H1 (cell line): ENCODE measurements around the gene POLD4. TPM values are rescaled to one million over a fixed set of nuclear protein-coding genes. Genes with fewer than 3 reads are reported as not detected.

Source experiments
- CTCF ChIA-PET: fragments of 300-600 bp; sonication (Branson Sonifier 250); formaldehyde crosslinking; loops from one replicate; lab custom pipeline; 2021; ENCODE audit not compliant: partially characterized antibody; lab: Charles Lee
- POLR2A ChIA-PET: fragments of 300-600 bp; sonication (Branson Sonifier 250); formaldehyde crosslinking; loops from one replicate; lab custom pipeline; 2021; ENCODE audit warnings: inconsistent platforms; ENCODE audit not compliant: partially characterized antibody; lab: Charles Lee
- DNase-seq, 2 experiments: peaks; one replicate each; pipeline versions ENCODE4 v3.0.0 to v3.0.0-alpha.2; 2010 to 2022; ENCODE audit warnings: low spot score in 2 of 2, low read depth in 1 of 2, mixed read lengths in 1 of 2
- FAIRE-seq: peaks from 2 replicates; lab custom pipeline; 2011; peaks lifted over from hg19 to GRCh38; lab: Jason Lieb, UNC
- H2AFZ ChIP-seq: 2 replicates; pipeline ENCODE4 v1.8.1; 2012; ENCODE audit warnings: low read length, inconsistent platforms
- H2AK5ac ChIP-seq: 2 replicates; pipeline ENCODE4 v1.6.1; 2013; ENCODE audit warnings: low read depth, low read length
- H2BK120ac ChIP-seq: replicated peaks from 2 replicates; pipeline ENCODE3; 2013; ENCODE audit warnings: low read depth, low read length, inconsistent platforms
- H2BK12ac ChIP-seq: 2 replicates; pipeline ENCODE4 v1.6.1; 2013; ENCODE audit warnings: low read depth, low read length
- H2BK15ac ChIP-seq: 2 replicates; pipeline ENCODE4 v1.6.1; 2013; ENCODE audit warnings: low read length
- H2BK20ac ChIP-seq: 2 replicates; pipeline ENCODE4 v1.6.1; 2013; ENCODE audit warnings: low read length
- H2BK5ac ChIP-seq: 2 replicates; pipeline ENCODE4 v1.6.1; 2013; ENCODE audit warnings: low read depth, low read length
- H3K14ac ChIP-seq: 2 replicates; pipeline ENCODE4 v1.6.1; 2013; ENCODE audit warnings: inconsistent platforms; ENCODE audit not compliant: insufficient read length
- H3K18ac ChIP-seq: 2 replicates; pipeline ENCODE4 v1.6.1; 2013; ENCODE audit warnings: low read length; ENCODE audit errors: extremely low read depth
- H3K23ac ChIP-seq: 2 replicates; pipeline ENCODE4 v1.6.1; 2013; ENCODE audit warnings: inconsistent platforms; ENCODE audit not compliant: insufficient read length
- H3K23me2 ChIP-seq: 2 replicates; pipeline ENCODE4 v1.6.1; 2013; ENCODE audit warnings: low read depth, low read length
- H3K27ac ChIP-seq: 2 replicates; pipeline ENCODE4 v1.6.1; 2011; ENCODE audit warnings: low read depth, low read length, inconsistent platforms
- H3K27me3 ChIP-seq, 4 experiments: replicated peaks in 1 of 4; 1 replicate in 1 of 4; 2 replicates in 3 of 4; pipeline versions ENCODE4 v1.6.1 to v1.8.1; 2011 to 2013; ENCODE audit warnings: low read length in 3 of 4, mild to moderate bottlenecking in 3 of 4, inconsistent platforms in 2 of 4, mixed read lengths in 2 of 4, moderate library complexity in 1 of 4; ENCODE audit not compliant: control insufficient read depth in 3 of 4, insufficient read depth in 3 of 4; ENCODE audit errors: extremely low read depth in 1 of 4
- H3K36me3 ChIP-seq, 4 experiments: 2 replicates each; pipeline versions ENCODE4 v1.6.1 to v1.8.1; 2011 to 2013; ENCODE audit warnings: mild to moderate bottlenecking in 4 of 4, low read length in 3 of 4, moderate library complexity in 2 of 4, control low read depth in 1 of 4, inconsistent platforms in 1 of 4; ENCODE audit not compliant: insufficient read depth in 4 of 4, control insufficient read depth in 2 of 4
- H3K4ac ChIP-seq: replicated peaks from 2 replicates; pipeline ENCODE3; 2013; ENCODE audit warnings: low read length, low read depth, mixed read lengths, inconsistent platforms; ENCODE audit not compliant: insufficient read length
- H3K4me1 ChIP-seq, 4 experiments: replicated peaks in 1 of 4; 1 replicate in 1 of 4; 2 replicates in 3 of 4; pipeline versions ENCODE4 v1.6.1 to v1.8.1; 2011 to 2013; ENCODE audit warnings: low read length in 3 of 4, inconsistent platforms in 2 of 4, mixed read lengths in 1 of 4; ENCODE audit not compliant: insufficient read depth in 4 of 4, control insufficient read depth in 3 of 4
- H3K4me2 ChIP-seq, 2 experiments: 2 replicates each; pipeline versions ENCODE4 v1.6.1 to v1.8.1; 2011 to 2013; ENCODE audit warnings: low read depth in 2 of 2, low read length in 2 of 2, control low read depth in 1 of 2, inconsistent platforms in 1 of 2, mild to moderate bottlenecking in 1 of 2; ENCODE audit not compliant: insufficient read depth in 1 of 2
- H3K4me3 ChIP-seq, 4 experiments: fragments of 200-600, 300-600 bp in 1 of 4; sonication (generic), shearing (Covaris generic), sonication (Bioruptor Twin) in 1 of 4; 2 replicates each; pipeline versions ENCODE4 v1.5.1 to v1.8.1; 2011 to 2016; ENCODE audit warnings: low read length in 4 of 4, low read depth in 3 of 4, control low read depth in 2 of 4, inconsistent platforms in 2 of 4, mild to moderate bottlenecking in 2 of 4, mixed read lengths in 1 of 4, moderate library complexity in 1 of 4; ENCODE audit not compliant: insufficient read depth in 2 of 4; ENCODE audit errors: extremely low read depth in 1 of 4
- H3K56ac ChIP-seq: replicated peaks from 2 replicates; pipeline ENCODE3; 2013; ENCODE audit warnings: low read depth, mild to moderate bottlenecking, mixed read lengths, low read length, inconsistent platforms; ENCODE audit not compliant: insufficient read length
- H3K79me1 ChIP-seq: 2 replicates; pipeline ENCODE4 v1.6.1; 2013; ENCODE audit warnings: low read depth, low read length, control low read depth
- H3K79me2 ChIP-seq, 2 experiments: 2 replicates each; pipeline versions ENCODE4 v1.6.1 to v1.8.1; 2012 to 2013; ENCODE audit warnings: low read length in 2 of 2, mild to moderate bottlenecking in 2 of 2, inconsistent platforms in 1 of 2; ENCODE audit not compliant: insufficient read depth in 2 of 2, control insufficient read depth in 1 of 2
- H3K9ac ChIP-seq, 4 experiments: replicated peaks in 1 of 4; 1 replicate in 1 of 4; 2 replicates in 3 of 4; pipeline versions ENCODE4 v1.6.1 to v1.8.1; 2011 to 2013; ENCODE audit warnings: low read depth in 3 of 4, low read length in 3 of 4, control low read depth in 2 of 4, mild to moderate bottlenecking in 2 of 4, moderate library complexity in 2 of 4, inconsistent platforms in 1 of 4; ENCODE audit errors: extremely low read depth in 1 of 4
- H3K9me3 ChIP-seq, 2 experiments: 2 replicates each; pipeline versions ENCODE4 v1.6.1 to v1.8.1; 2012 to 2013; ENCODE audit warnings: mild to moderate bottlenecking in 2 of 2, moderate library complexity in 2 of 2, control low read depth in 1 of 2, inconsistent platforms in 1 of 2, low read depth in 1 of 2, low read length in 1 of 2, mixed read lengths in 1 of 2; ENCODE audit not compliant: insufficient read depth in 2 of 2
- H4K20me1 ChIP-seq, 2 experiments: replicated peaks in 1 of 2; 2 replicates each; pipeline versions ENCODE3 to v1.8.1; 2011 to 2013; ENCODE audit warnings: inconsistent platforms in 2 of 2, low read length in 2 of 2, mild to moderate bottlenecking in 1 of 2; ENCODE audit not compliant: insufficient read depth in 2 of 2, control insufficient read depth in 1 of 2
- H4K5ac ChIP-seq: 2 replicates; pipeline ENCODE4 v1.6.1; 2013; ENCODE audit warnings: low read length, low read depth, mixed read lengths, inconsistent platforms; ENCODE audit not compliant: insufficient read length
- H4K8ac ChIP-seq: 2 replicates; pipeline ENCODE4 v1.8.0; 2013; ENCODE audit warnings: mild to moderate bottlenecking, moderate library complexity, low read length, inconsistent platforms; ENCODE audit not compliant: insufficient read depth; ENCODE audit errors: extremely low read depth
- H4K91ac ChIP-seq: replicated peaks from 2 replicates; pipeline ENCODE3; 2013; ENCODE audit warnings: low read length, mixed read lengths, inconsistent platforms; ENCODE audit not compliant: insufficient read length
- CREB1 ChIP-seq: IDR thresholded peaks from 2 replicates; pipeline ENCODE4 v1.6.1; 2012; ENCODE audit warnings: inconsistent platforms
- RAD21 ChIP-seq, 2 experiments: IDR thresholded peaks in 1 of 2; conservative IDR thresholded peaks in 1 of 2; 2 replicates each; pipeline ENCODE4 v1.6.1; 2011; ENCODE audit warnings: low read depth in 2 of 2, low read length in 2 of 2, improper control_type of control experiment in 1 of 2, inconsistent platforms in 1 of 2, mild to moderate bottlenecking in 1 of 2, moderate library complexity in 1 of 2
- RBBP5 ChIP-seq: IDR thresholded peaks from 2 replicates; pipeline ENCODE4 v1.7.1; 2012; ENCODE audit warnings: low read depth, mild to moderate bottlenecking, inconsistent platforms, low read length, moderate library complexity, borderline replicate concordance
- SP1 ChIP-seq: IDR thresholded peaks from 2 replicates; pipeline ENCODE4 v1.6.1; 2011; ENCODE audit warnings: low read depth, low read length
- YY1 ChIP-seq: IDR thresholded peaks from 2 replicates; pipeline ENCODE4 v1.6.1; 2011; ENCODE audit warnings: low read depth, mild to moderate bottlenecking, low read length
- WGBS, 2 experiments: shearing (Covaris generic) in 1 of 2; methylation state at CpG; one replicate each; pipeline versions ENCODE4 v1.1.6 to v1.1.7; 2013 to 2015; ENCODE audit warnings: low lambda C conversion rate in 2 of 2, mixed read lengths in 2 of 2, inconsistent platforms in 1 of 2, low coverage in 1 of 2, missing lambda C conversion rate in 1 of 2; ENCODE audit not compliant: insufficient replicate concordance in 2 of 2, insufficient coverage in 1 of 2, insufficient read length in 1 of 2; ENCODE audit errors: extremely low coverage in 1 of 2, missing lambda C conversion rate in 1 of 2; 5-methylcytosine and 5-hydroxymethylcytosine counted together
- polyA plus RNA-seq, 7 experiments: library from polyadenylated mRNA; depleted of rRNA in 3 of 7; stranded (reverse) in 5 of 7; unstranded in 2 of 7; fragments of >200 nt in 5 of 7; fragments of 200-250 nt in 2 of 7; gene quantifications; 1 replicate in 5 of 7; 2 replicates in 1 of 7; 4 replicates in 1 of 7; pipeline versions ENCODE4 v1.2.1 to v1.2.3, GENCODE V29; 2011 to 2013; ENCODE audit warnings: missing spikeins in 2 of 7, mixed read lengths in 2 of 7
- total RNA-seq: library from RNA; stranded (reverse); fragmentation: NEBNext Ultra II Directional; extraction: Animal tissue kit (Norgen Biotek cat#: 25700); gene quantifications from 2 replicates; pipeline ENCODE4 v1.2.1, GENCODE V29; 2021
- TF ChIP-seq, protein P1 (sequence below), 3 experiments: IDR thresholded peaks; 1 replicate in 2 of 3; 2 replicates in 1 of 3; pipeline versions ENCODE4 v1.5.1 to v1.6.1; 2011; ENCODE audit warnings: low read length in 3 of 3, mild to moderate bottlenecking in 3 of 3, inconsistent platforms in 2 of 3, low read depth in 1 of 3, moderate library complexity in 1 of 3; ENCODE audit not compliant: insufficient read depth in 1 of 3; ENCODE audit errors: control extremely low read depth in 1 of 3

POLD4 gene
- total and polyA plus RNA-seq, 2 of the 8 experiments (the other 6 are each of a cell fraction or from before 2014, with no cell fraction given): 21.2 to 46.7 TPM

DNA sequence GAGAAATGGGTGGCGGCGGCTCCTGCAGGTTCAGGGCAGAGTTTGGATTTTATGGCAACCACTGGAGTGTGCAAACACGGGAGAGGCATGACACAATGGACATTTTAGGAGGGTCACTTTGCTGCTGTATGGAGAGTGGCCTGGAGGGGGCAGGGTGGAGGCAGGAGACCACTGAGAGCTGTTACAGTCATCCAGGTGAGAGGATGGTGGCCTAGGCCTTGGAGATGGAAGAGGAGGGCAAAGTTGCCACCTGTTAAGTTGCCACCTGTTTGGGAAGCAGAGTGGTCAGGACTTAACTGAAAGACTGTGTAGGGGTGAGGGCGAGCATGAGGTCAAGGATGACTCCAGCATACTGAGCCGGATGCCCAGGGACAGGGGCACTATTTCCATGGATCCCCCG is 36.1 kb upstream of the POLD4 start:
- Histone ChIP-seq H3K4me1 (peaks cover 0 to 9% (median 7%) of the 10 kb centered on the region in 4 experiments; a peak in 4 of 7 replicates), H4K91ac (no peak overlapping the region), H2BK15ac (peak overlapping the region; percentile 75; the same call in 1 of the 2 replicates), H3K79me1 (0 out of 2 replicates have a peak, but pooled peaks cover 2% of the 10 kb centered on the region), H2AFZ (no peak overlapping the region), H3K23me2 (peaks cover 13% of the 10 kb centered on the region), H2BK5ac (no peak overlapping the region), H3K79me2 (no peaks in the 10 kb centered on the region), H2BK12ac (no peak overlapping the region), H3K14ac (no peak overlapping the region), H3K18ac (no peak overlapping the region), H3K27me3 (peaks cover 0 to 8% (median 3%) of the 10 kb centered on the region in 4 experiments; a peak in 3 of 7 replicates), H4K20me1 (peaks cover 0 to 2% of the 10 kb centered on the region in 2 experiments), H2AK5ac (peak overlapping the region; percentile 43; the same call in 1 of the 2 replicates), H3K27ac (no peak overlapping the region), H3K4ac (no peak overlapping the region), H3K9me3 (no peaks in the 10 kb centered on the region), H4K8ac (no peak overlapping the region), H2BK20ac (no peak overlapping the region), H4K5ac (no peak overlapping the region), H3K9ac (no peak overlapping the region), H2BK120ac (no peak overlapping the region), H3K4me3 (no peak overlapping the region), H3K36me3 (peaks cover 0 to 4% (median 0%) of the 10 kb centered on the region in 4 experiments; a peak in 1 of 8 replicates), H3K23ac (no peak overlapping the region), H3K56ac (no peak overlapping the region), H3K4me2 (no peak overlapping the region)
- FAIRE-seq: peak; percentile 58
- ChIA-PET POLR2A (interaction anchor here (0.7 to 1.1 kb wide), 3 partner anchors 22 to 189 kb away, joined by 3 read pairs; no protein-coding TSS in a partner anchor), CTCF (interaction anchor here (0.6 to 34.8 kb wide), 12 partner anchors 8 to 110 kb away, joined by 3 to 1305 read pairs (median 6); partner anchors contain the start of genes CLCF1, POLD4 and PPP1CA)
- WGBS, 2 experiments: 65% methylated on average over 6 of the region's 6 CpGs; no CpG with 5 or more reads in 1 of the 2 experiments
- DNase-seq: peak in 1 of 2 experiments; percentile 92
- no peak for TF ChIP-seq RBBP5
- 0 out of 2 replicates have a peak, but pooled peaks have one; percentile 41 for TF ChIP-seq CREB1
- peak; percentile 35; the same call in 1 of the 2 replicates for TF ChIP-seq YY1
- TF ChIP-seq RAD21 (IDR thresholded peaks at IDR 0.05 in 1 of 2, conservative IDR thresholded peaks at IDR 0.05 in 1 of 2; ENCODE audit: low read depth in 2 of 2, low read length in 2 of 2): peak; percentile 64 to 75
- TF ChIP-seq, protein P1, sequence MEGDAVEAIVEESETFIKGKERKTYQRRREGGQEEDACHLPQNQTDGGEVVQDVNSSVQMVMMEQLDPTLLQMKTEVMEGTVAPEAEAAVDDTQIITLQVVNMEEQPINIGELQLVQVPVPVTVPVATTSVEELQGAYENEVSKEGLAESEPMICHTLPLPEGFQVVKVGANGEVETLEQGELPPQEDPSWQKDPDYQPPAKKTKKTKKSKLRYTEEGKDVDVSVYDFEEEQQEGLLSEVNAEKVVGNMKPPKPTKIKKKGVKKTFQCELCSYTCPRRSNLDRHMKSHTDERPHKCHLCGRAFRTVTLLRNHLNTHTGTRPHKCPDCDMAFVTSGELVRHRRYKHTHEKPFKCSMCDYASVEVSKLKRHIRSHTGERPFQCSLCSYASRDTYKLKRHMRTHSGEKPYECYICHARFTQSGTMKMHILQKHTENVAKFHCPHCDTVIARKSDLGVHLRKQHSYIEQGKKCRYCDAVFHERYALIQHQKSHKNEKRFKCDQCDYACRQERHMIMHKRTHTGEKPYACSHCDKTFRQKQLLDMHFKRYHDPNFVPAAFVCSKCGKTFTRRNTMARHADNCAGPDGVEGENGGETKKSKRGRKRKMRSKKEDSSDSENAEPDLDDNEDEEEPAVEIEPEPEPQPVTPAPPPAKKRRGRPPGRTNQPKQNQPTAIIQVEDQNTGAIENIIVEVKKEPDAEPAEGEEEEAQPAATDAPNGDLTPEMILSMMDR (IDR thresholded peaks at IDR 0.05; ENCODE audit: control extremely low read depth in 1 of 3, insufficient read depth in 1 of 3, low read depth in 1 of 3, low read length in 3 of 3): peak; percentile 81 to 90 (median 84)
- TF ChIP-seq SP1: no peak
